NCI-H524 treated with DMSO at 0.1 percent for 48 hours (cell line): Measurements from ENCODE around the gene CYGB.
"Not testable (repeated sequence)": the region's sequence is repeated elsewhere in the genome, so short reads cannot be mapped to it uniquely, and the experiment has no call there.

Experiments
- DNase-seq: peaks from one replicate; lab custom pipeline; 2025; lab: John Stamatoyannopoulos, UW

Gene CYGB

GRCh38 chr17:76523084-76524037 is 14.1 kb downstream of the CYGB start:
- DNase-seq, result peak; percentile 29

GRCh38 chr17:76521683-76522082 is 15.8 kb downstream of the CYGB start:
- DNase-seq, result not testable (repeated sequence)

- DNase-seq, result no peak
Observed at GRCh38 chr17:76521262-76521661, 16.2 kb downstream of the CYGB start.

GRCh38 chr17:76519048-76519966 is 18.2 kb downstream of the CYGB start:
- DNase-seq, result no peak

GRCh38 chr17:76517638-76518038 is 19.9 kb downstream of the CYGB start:
- no peak for DNase-seq

GRCh38 chr17:76515274-76515949 is 22.1 kb downstream of the CYGB start:
- no peak for DNase-seq

GRCh38 chr17:76514355-76514754 is 23.2 kb downstream of the CYGB start:
- DNase-seq, result not testable (repeated sequence)

- no peak for DNase-seq
Observed at GRCh38 chr17:76513306-76513692, 24.2 kb downstream of the CYGB start.

- DNase-seq, result no peak
Observed at GRCh38 chr17:76512366-76513305, 24.9 kb downstream of the CYGB start.

- no peak for DNase-seq
Observed at GRCh38 chr17:76511668-76512365, 25.7 kb downstream of the CYGB start.

- no peak for DNase-seq
Observed at GRCh38 chr17:76510831-76511244, 26.7 kb downstream of the CYGB start.

- DNase-seq, result not testable (repeated sequence)
Observed at GRCh38 chr17:76508472-76509063, 28.9 kb downstream of the CYGB start.

GRCh38 chr17:76506408-76507345 is 30.8 kb downstream of the CYGB start:
- peak; percentile 65 for DNase-seq

- no peak for DNase-seq
Observed at GRCh38 chr17:76504117-76504516, 33.4 kb downstream of the CYGB start.

GRCh38 chr17:76502341-76503211 is 34.9 kb downstream of the CYGB start:
- no peak for DNase-seq

GRCh38 chr17:76501827-76502307 is 35.6 kb downstream of the CYGB start:
- DNase-seq, result no peak

- peak; percentile 49 for DNase-seq
Observed at GRCh38 chr17:76501018-76501826, 36.3 kb downstream of the CYGB start, which contains the start of gene RHBDF2. RHBDF2 (minus strand) TSS chr17:76501423; CDS start chr17:76481524, 19,899 bp downstream.
